ENCODE data around the gene ZNF490. TPM values are rescaled to one million over a fixed set of nuclear protein-coding genes. Genes with fewer than 3 reads are reported as not detected.
A peak's percentile ranks its signal among the peaks of the same experiment; 100 is the strongest.

The ZNF490 gene
- total RNA-seq, 2 donors from 2014 or later = 2.0 to 2.6 TPM

DNA sequence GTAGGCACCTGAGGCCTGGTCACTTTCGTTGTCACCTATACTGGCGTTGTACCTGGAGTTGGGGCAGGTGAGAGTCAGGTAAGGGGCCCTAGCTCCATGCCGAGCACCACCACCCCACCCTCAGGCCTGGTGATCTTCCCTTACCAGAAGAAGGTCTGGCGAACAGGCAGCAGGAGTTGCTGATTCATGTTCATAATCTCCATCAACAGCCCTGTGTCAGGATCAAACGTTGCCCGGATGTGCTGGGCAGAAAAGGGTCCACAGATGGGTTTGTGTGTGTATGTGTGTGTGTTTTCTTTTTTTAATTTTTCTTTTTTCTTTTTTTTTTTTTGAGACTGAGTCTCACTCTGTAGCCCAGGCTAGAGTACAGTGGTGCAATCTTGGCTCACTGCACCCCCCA is 41.6 kb upstream of the ZNF490 start:
- no peaks in the 10 kb centered on the region for H3K9me3 ChIP-seq
- H3K36me3 ChIP-seq (replicated peaks in 1 of 2; ENCODE audit: insufficient read depth in 1 of 2, low read depth in 2 of 2) = peaks cover 0 to 2% of the 10 kb centered on the region in 2 donors
- ATAC-seq (no peak), DNase-seq (no peak)
- WGBS, 2 donors = 86 to 94% methylated on average over 4 to 6 of the region's 6 CpGs
- peaks cover 16% of the 10 kb centered on the region for H3K4me1 ChIP-seq
- intact Hi-C loops (cut with DNase I) = no loop called here
- no peak overlapping the region for H3K27ac ChIP-seq
- no peak for TF ChIP-seq POLR2A (IDR thresholded peaks at IDR 0.05)
- TF ChIP-seq, protein P1, sequence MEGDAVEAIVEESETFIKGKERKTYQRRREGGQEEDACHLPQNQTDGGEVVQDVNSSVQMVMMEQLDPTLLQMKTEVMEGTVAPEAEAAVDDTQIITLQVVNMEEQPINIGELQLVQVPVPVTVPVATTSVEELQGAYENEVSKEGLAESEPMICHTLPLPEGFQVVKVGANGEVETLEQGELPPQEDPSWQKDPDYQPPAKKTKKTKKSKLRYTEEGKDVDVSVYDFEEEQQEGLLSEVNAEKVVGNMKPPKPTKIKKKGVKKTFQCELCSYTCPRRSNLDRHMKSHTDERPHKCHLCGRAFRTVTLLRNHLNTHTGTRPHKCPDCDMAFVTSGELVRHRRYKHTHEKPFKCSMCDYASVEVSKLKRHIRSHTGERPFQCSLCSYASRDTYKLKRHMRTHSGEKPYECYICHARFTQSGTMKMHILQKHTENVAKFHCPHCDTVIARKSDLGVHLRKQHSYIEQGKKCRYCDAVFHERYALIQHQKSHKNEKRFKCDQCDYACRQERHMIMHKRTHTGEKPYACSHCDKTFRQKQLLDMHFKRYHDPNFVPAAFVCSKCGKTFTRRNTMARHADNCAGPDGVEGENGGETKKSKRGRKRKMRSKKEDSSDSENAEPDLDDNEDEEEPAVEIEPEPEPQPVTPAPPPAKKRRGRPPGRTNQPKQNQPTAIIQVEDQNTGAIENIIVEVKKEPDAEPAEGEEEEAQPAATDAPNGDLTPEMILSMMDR (IDR thresholded peaks at IDR 0.05) = no peak
- H3K4me3 ChIP-seq = no peak overlapping the region
- H3K27me3 ChIP-seq = no peaks in the 10 kb centered on the region

DNA sequence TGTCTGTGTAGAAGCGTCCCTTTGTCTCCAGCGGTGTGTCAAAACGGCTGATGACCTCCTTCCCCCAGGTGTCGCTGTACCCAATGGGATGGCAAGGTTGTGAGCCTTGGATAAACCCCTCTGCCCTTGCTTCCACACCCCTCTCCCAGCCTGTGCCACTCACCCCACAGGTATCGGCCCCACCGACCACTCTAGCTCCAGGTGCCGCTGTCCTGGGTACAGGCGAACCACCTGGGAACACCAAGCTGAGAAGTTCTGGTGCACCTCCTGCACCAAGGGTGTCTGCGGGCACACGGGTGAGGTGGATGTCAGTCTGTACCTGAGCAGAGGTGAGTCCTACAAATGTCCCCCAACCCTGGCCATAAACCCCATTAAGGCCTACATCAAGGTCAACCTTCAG is 39.3 kb upstream of the ZNF490 start:
- Histone ChIP-seq H3K9me3 (no peaks in the 10 kb centered on the region), H3K36me3 (replicated peaks in 1 of 2; ENCODE audit: insufficient read depth in 1 of 2, low read depth in 2 of 2) (no peaks in the 10 kb centered on the region), H3K27ac (no peak overlapping the region), H3K4me1 (peaks cover 18% of the 10 kb centered on the region), H3K4me3 (no peak overlapping the region), H3K27me3 (no peaks in the 10 kb centered on the region)
- intact Hi-C loops (cut with DNase I) = no loop called here
- 89 to 91% methylated on average over 10 of the region's 10 CpGs for WGBS, 2 donors
- no peak for DNase-seq
- no peak for ATAC-seq
- no peak for TF ChIP-seq POLR2A (IDR thresholded peaks at IDR 0.05)
- TF ChIP-seq, protein P1 (IDR thresholded peaks at IDR 0.05) = no peak

DNA sequence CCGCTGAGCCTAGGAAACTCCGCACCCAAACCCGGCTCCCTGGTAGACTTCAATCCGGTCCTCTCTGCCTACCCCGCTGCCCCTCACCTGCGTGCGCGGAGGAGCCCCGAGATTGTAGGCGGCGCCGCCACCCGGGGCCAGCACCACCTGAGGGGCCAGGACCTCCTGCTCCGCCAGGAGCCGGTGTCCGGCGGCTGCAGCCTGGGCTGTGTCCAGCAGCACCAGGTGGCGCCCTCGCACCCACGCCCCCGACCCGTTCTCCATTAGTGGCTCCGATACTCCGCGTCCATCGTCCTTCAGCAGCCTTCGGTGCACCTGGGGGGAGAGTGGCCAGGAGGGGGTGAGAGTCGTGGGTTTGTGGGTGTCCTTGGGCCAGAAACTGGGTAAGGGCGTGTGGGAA is 37.5 kb upstream of the ZNF490 start:
- no peak overlapping the region for H3K4me3 ChIP-seq
- H3K36me3 ChIP-seq (replicated peaks in 1 of 2; ENCODE audit: insufficient read depth in 1 of 2, low read depth in 2 of 2) = no peaks in the 10 kb centered on the region
- ATAC-seq (peak; percentile 50), DNase-seq (peak; percentile 26 to 62 (median 42))
- peaks cover 18% of the 10 kb centered on the region for H3K4me1 ChIP-seq
- H3K9me3 ChIP-seq = no peaks in the 10 kb centered on the region
- no peak for TF ChIP-seq POLR2A (IDR thresholded peaks at IDR 0.05)
- TF ChIP-seq, protein P1 (IDR thresholded peaks at IDR 0.05) = peak in 4 of 7 experiments; percentile 30 to 48 (median 36)
- H3K27ac ChIP-seq = no peak overlapping the region
- intact Hi-C loops (cut with DNase I) = no loop called here
- WGBS, 2 donors = 15 to 30% methylated on average over 12 to 28 of the region's 29 CpGs
- no peaks in the 10 kb centered on the region for H3K27me3 ChIP-seq

DNA sequence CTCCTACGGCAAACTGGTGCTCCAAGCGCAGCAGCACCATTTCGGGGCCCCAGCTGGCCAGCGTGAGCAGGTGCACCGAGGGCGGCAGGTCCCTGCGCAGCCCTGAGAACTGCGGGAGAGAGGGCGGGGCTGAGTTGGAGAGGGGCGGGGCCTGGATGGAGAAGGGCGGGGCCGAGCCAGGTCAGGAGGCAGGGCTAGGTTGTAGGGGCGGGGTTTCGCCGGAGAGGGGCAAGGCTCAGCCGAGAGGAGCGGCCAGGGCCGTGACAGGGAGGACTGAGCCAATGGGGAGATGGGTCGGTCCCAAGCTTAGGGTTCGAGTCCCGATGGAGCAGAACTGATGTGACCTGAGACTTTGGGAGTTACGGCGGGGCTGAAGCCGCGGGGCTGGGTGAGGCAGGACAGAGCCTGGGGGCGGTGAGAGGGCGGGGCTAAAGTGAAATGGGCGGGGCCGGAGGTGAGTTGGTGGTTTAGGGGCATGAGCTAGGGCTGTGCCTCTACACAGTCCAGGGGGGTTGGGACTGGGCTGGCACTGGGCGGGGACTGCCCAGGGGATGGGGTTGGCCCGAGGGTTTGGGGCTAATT is 37.0 kb upstream of the ZNF490 start:
- no peaks in the 10 kb centered on the region for H3K9me3 ChIP-seq
- H3K27me3 ChIP-seq = no peaks in the 10 kb centered on the region
- peak; percentile 95 for ATAC-seq
- intact Hi-C loops (cut with DNase I) = no loop called here
- TF ChIP-seq POLR2A (IDR thresholded peaks at IDR 0.05) = no peak
- TF ChIP-seq, protein P1 (IDR thresholded peaks at IDR 0.05) = peak in 2 of 7 experiments; percentile 19 to 22
- no peak overlapping the region for H3K4me3 ChIP-seq
- H3K27ac ChIP-seq = peak overlapping the region in 1 of 4 donors; percentile 11
- WGBS, 2 donors = 14 to 17% methylated on average over 27 to 30 of the region's 31 CpGs
- H3K36me3 ChIP-seq (replicated peaks in 1 of 2; ENCODE audit: insufficient read depth in 1 of 2, low read depth in 2 of 2) = no peaks in the 10 kb centered on the region
- peaks cover 18% of the 10 kb centered on the region for H3K4me1 ChIP-seq
- DNase-seq = peak; percentile 79 to 88 (median 83)

DNA sequence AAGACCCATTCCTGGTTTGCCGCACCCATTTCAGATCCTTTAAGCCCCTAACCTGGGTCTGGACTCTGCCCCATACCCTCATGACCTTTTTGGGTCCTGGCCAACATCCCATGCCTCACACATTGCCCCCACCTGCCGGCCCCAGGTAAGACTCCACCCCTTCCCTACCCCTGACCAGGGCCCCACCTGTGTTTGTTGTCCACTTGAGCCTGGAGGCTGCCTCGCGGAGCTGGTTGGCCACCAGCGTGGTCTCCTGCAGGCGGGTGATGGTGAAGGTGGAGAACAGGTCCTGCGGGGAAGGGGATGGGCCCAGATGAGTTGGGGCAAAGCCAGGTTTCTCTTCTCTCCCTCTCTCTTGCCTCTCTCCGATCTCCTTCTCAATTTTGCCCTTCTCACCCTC is 36.4 kb upstream of the ZNF490 start:
- WGBS, 2 donors = 44 to 63% methylated on average over 5 to 8 of the region's 8 CpGs
- no peak overlapping the region for H3K4me3 ChIP-seq

More for the DNA sequence above, 36.4 kb upstream of the ZNF490 start:
- peaks cover 18% of the 10 kb centered on the region for H3K4me1 ChIP-seq
- DNase-seq (peak in 2 of 4 donors; percentile 15 to 21), ATAC-seq (peak; percentile 3)
- no peaks in the 10 kb centered on the region for H3K27me3 ChIP-seq
- H3K27ac ChIP-seq = peak overlapping the region in 1 of 4 donors; percentile 11
- no peaks in the 10 kb centered on the region for H3K9me3 ChIP-seq
- TF ChIP-seq, protein P1 (IDR thresholded peaks at IDR 0.05) = no peak
- TF ChIP-seq POLR2A (IDR thresholded peaks at IDR 0.05) = no peak
- H3K36me3 ChIP-seq (replicated peaks in 1 of 2; ENCODE audit: insufficient read depth in 1 of 2, low read depth in 2 of 2) = no peaks in the 10 kb centered on the region
- intact Hi-C loops (cut with DNase I) = no loop called here
